Vagina (tissue), 2 donors: ENCODE measurements around the gene SRRD. TPM values are rescaled to one million over a fixed set of nuclear protein-coding genes. Genes with fewer than 3 reads are reported as not detected.

ENCODE experiments used
- DNase-seq, 2 donors: peaks; one replicate each; pipeline ENCODE4 v3.0.0-alpha.2; 2017; ENCODE audit errors: extremely low spot score in 2 of 2
- H3K27ac ChIP-seq: fragments of 200-600 bp; sonication (generic); one replicate; pipeline ENCODE4 v1.5.1; 2019
- H3K27me3 ChIP-seq: fragments of 200-600 bp; sonication (generic); one replicate; pipeline ENCODE4 v1.5.1; 2019
- H3K36me3 ChIP-seq, 2 donors: fragments of 200-600 bp; sonication (generic); one replicate each; pipeline ENCODE4 v1.5.1; 2017 to 2019
- H3K4me1 ChIP-seq: fragments of 200-600 bp; sonication (generic); one replicate; pipeline ENCODE4 v1.5.1; 2019
- H3K4me3 ChIP-seq, 2 donors: fragments of 200-600 bp; sonication (generic); 1 replicate in 1 of 2; 2 replicates in 1 of 2; pipeline ENCODE4 v1.5.1; 2016 to 2019
- H3K9me3 ChIP-seq: fragments of 200-600 bp; sonication (generic); one replicate; pipeline ENCODE4 v1.5.1; 2019
- POLR2A ChIP-seq, 2 donors: fragments of 450-650 bp; IDR thresholded peaks; one replicate each; pipeline ENCODE4 v1.6.1; 2017; ENCODE audit warnings: antibody characterized with exemption in 2 of 2, mild to moderate bottlenecking in 2 of 2, moderate library complexity in 2 of 2
- POLR2AphosphoS5 ChIP-seq, 2 donors: sonication (generic); formaldehyde crosslinking; IDR thresholded peaks; one replicate each; pipeline ENCODE4 v1.9.0; 2017; ENCODE audit warnings: antibody characterized with exemption in 2 of 2, mild to moderate bottlenecking in 2 of 2, low read depth in 1 of 2; ENCODE audit not compliant: insufficient read depth in 1 of 2
- intact Hi-C: fragments of 100-400 bp; cut with DNase I; formaldehyde crosslinking; loops from one replicate; pipeline ENCODE4 v1.15.1; 2023
- total RNA-seq: library from RNA; depleted of rRNA; stranded (reverse); fragments of >200 nt; gene quantifications from one replicate; pipeline ENCODE4 v1.2.3, GENCODE V29; 2016
- TF ChIP-seq, protein P1 (sequence below), 3 experiments: fragments of 450-650 bp in 2 of 3; fragments of 200-600 bp in 1 of 3; sonication (generic) in 1 of 3; IDR thresholded peaks; one replicate each; pipeline ENCODE4 v1.5.1; 2017 to 2019; ENCODE audit warnings: antibody characterized with exemption in 3 of 3, mild to moderate bottlenecking in 2 of 3, moderate library complexity in 2 of 3

The SRRD gene
- total RNA-seq, 1 donor from 2014 or later: 11.0 TPM

DNA sequence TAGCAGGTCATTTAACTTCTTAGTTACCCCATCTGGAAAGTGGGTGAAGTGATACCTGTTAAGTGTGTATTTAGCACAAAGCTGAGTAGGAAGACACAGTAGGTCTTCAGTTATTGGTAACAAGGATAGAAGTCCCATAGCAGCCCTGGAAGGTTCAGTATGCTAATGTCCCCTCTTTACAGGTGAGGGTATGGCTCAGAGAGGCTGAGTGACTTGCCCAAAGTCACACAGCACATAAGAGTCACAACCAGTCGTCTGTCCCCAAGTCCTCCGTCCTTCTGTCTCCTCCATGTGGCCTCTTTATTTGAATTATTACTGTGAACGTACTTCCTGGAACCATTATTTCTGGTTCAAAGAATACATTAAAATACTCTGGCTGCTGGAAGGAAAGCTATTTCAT, 44.1 kb upstream of the SRRD start:
- no peak overlapping the region for H3K27ac ChIP-seq

DNA sequence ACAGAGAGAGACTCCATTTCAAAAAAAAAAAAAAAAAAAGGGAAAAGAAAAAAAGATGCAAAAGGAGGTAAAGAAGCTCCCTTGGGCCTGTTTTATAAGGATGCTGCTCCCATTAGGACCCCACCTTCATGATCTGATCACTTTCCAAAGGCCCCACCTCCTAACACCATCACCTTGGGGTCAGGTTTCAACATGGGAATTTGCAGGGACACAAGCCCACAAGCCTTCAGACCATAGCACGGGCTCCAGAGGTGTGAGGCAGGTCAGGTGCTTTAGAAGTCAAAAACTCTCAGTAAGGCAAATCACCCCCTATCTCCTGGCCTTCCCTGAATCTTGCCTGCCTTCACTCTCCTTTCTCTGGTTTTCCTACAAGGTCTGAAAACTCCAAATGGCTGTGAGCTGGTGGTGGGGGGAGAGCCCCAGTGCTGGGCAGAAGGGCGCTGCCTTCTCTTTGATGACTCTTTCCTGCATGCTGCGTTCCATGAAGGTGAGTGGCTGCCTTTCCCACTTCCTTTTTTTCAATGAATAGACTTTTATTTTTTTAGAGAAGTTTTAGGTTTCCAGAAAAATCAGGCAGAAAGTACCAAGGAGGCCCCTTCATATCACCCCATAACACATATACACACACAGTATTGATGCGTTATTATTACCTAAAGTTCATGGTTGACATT, 41.5 kb upstream of the SRRD start:
- TF ChIP-seq POLR2A (IDR thresholded peaks at IDR 0.05): no peak
- no peak for TF ChIP-seq POLR2AphosphoS5 (IDR thresholded peaks at IDR 0.05; ENCODE audit: insufficient read depth in 1 of 2, low read depth in 1 of 2)
- TF ChIP-seq, protein P1, sequence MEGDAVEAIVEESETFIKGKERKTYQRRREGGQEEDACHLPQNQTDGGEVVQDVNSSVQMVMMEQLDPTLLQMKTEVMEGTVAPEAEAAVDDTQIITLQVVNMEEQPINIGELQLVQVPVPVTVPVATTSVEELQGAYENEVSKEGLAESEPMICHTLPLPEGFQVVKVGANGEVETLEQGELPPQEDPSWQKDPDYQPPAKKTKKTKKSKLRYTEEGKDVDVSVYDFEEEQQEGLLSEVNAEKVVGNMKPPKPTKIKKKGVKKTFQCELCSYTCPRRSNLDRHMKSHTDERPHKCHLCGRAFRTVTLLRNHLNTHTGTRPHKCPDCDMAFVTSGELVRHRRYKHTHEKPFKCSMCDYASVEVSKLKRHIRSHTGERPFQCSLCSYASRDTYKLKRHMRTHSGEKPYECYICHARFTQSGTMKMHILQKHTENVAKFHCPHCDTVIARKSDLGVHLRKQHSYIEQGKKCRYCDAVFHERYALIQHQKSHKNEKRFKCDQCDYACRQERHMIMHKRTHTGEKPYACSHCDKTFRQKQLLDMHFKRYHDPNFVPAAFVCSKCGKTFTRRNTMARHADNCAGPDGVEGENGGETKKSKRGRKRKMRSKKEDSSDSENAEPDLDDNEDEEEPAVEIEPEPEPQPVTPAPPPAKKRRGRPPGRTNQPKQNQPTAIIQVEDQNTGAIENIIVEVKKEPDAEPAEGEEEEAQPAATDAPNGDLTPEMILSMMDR (IDR thresholded peaks at IDR 0.05): no peak
- H3K4me1 ChIP-seq: peaks cover 7% of the 10 kb centered on the region
- DNase-seq: no peak
- H3K27ac ChIP-seq: no peak overlapping the region
- no peak overlapping the region for H3K4me3 ChIP-seq
- no peaks in the 10 kb centered on the region for H3K27me3 ChIP-seq
- H3K9me3 ChIP-seq: no peaks in the 10 kb centered on the region
- intact Hi-C loops: no loop called here
- H3K36me3 ChIP-seq: no peaks in the 10 kb centered on the region

More for the DNA sequence above, 44.1 kb upstream of the SRRD start:
- Histone ChIP-seq H3K4me3 (no peak overlapping the region), H3K36me3 (no peaks in the 10 kb centered on the region), H3K4me1 (peaks cover 7% of the 10 kb centered on the region), H3K9me3 (no peaks in the 10 kb centered on the region), H3K27me3 (no peaks in the 10 kb centered on the region)
- DNase-seq: no peak
- TF ChIP-seq, protein P1 (IDR thresholded peaks at IDR 0.05): no peak
- TF ChIP-seq POLR2AphosphoS5 (IDR thresholded peaks at IDR 0.05; ENCODE audit: insufficient read depth in 1 of 2, low read depth in 1 of 2) (no peak), POLR2A (IDR thresholded peaks at IDR 0.05) (no peak)
- intact Hi-C loops: no loop called here

DNA sequence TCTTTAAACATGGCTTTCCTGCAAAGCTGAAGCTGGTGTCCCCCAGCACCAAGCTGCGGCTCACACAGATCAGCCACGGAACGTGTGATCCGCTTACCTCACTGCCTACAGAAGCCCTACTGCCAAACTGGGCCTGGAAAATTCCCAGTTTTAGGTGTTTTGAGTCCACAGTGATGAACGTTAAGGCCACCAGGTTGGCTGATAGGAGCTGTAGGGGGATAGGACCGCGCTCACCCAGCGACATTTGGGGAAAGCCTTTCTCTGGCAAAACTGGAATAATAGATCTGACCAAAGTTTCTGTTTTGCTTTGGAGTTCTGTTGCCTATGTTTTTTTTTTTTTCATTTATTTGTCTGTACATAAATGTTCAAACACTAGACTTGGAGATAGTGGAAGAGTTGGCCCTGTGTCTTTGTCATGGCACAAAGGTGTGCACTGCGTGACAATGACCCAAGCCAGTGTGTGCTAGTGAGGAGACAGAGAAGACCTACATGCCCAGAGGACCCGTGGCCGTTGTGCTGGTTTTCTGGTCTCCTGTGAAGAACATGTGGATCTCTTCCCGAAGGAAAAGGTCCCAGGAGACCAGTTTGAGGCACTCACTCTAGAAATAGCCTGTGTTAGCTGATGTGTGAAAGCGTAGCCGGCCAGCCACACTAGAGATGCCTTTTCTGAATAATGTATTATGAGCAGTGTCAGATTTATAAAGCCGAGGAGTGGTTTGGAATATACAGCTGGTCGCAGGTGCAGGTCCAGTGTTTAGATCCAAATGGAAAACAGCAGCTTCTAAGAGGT, 39.6 kb upstream of the SRRD start:
- TF ChIP-seq POLR2AphosphoS5 (IDR thresholded peaks at IDR 0.05; ENCODE audit: insufficient read depth in 1 of 2, low read depth in 1 of 2) (no peak), POLR2A (IDR thresholded peaks at IDR 0.05) (no peak)
- TF ChIP-seq, protein P1 (IDR thresholded peaks at IDR 0.05): no peak
- intact Hi-C loops: no loop called here

DNA sequence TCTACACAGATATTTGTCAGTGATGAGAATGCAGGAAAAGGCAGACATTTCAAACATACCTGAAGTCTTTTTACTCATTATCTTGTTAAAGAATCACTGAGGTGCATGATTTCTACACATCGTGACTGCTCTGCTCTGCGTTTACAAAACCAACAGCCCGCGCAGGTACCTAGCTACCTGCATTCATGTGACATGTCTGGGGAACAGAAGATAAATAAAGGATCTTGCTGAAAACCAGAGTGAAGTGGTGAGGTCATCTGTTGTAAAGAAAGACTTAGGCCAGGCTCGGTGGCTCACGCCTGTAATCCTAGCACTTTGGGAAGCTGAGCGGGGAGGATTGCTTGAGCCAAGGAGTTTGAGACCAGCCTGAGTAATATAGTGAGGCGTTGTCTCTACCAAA, 38.9 kb upstream of the SRRD start:
- no peak overlapping the region for H3K4me3 ChIP-seq
- H3K4me1 ChIP-seq: no peaks in the 10 kb centered on the region
- no peaks in the 10 kb centered on the region for H3K9me3 ChIP-seq
- no peaks in the 10 kb centered on the region for H3K36me3 ChIP-seq
- no peak for DNase-seq
- no peak for TF ChIP-seq POLR2AphosphoS5 (IDR thresholded peaks at IDR 0.05; ENCODE audit: insufficient read depth in 1 of 2, low read depth in 1 of 2)
- no peak for TF ChIP-seq POLR2A (IDR thresholded peaks at IDR 0.05)
- TF ChIP-seq, protein P1 (IDR thresholded peaks at IDR 0.05): no peak
- H3K27me3 ChIP-seq: no peaks in the 10 kb centered on the region
- intact Hi-C loops: no loop called here
- H3K27ac ChIP-seq: no peak overlapping the region

More for the DNA sequence above, 39.6 kb upstream of the SRRD start:
- Histone ChIP-seq H3K4me3 (no peak overlapping the region), H3K4me1 (peaks cover 2% of the 10 kb centered on the region), H3K9me3 (no peaks in the 10 kb centered on the region), H3K27me3 (no peaks in the 10 kb centered on the region), H3K27ac (no peak overlapping the region), H3K36me3 (no peaks in the 10 kb centered on the region)
- DNase-seq: no peak
